CD4-positive, alpha-beta memory T cell (primary cell): ENCODE results near the gene CACNA1G. TPM values are rescaled to one million over a fixed set of nuclear protein-coding genes. Genes with fewer than 3 reads are reported as not detected.

Source experiments
- CTCF ChIA-PET: fragments of 350-600 bp; sonication (Branson Sonifier 250); formaldehyde crosslinking; loops from one replicate; lab custom pipeline; 2021; ENCODE audit warnings: inconsistent platforms; ENCODE audit not compliant: partially characterized antibody; lab: Charles Lee
- POLR2A ChIA-PET: fragments of 350-600 bp; sonication (Branson Sonifier 250); formaldehyde crosslinking; loops from one replicate; lab custom pipeline; 2021; ENCODE audit not compliant: partially characterized antibody; lab: Charles Lee
- DNase-seq, 5 donors: peaks; one replicate each; pipeline versions ENCODE4 v3.0.0 to v3.0.0-alpha.2; 2020 to 2022; ENCODE audit warnings: mixed read lengths in 1 of 5
- H3K27ac ChIP-seq: one replicate; pipeline ENCODE4 v1.7.0; 2013; ENCODE audit warnings: low read depth, low read length
- H3K27me3 ChIP-seq: 2 replicates; pipeline ENCODE4 v1.7.0; 2013; ENCODE audit warnings: mild to moderate bottlenecking, low read length, moderate library complexity; ENCODE audit not compliant: insufficient read depth
- H3K36me3 ChIP-seq: 2 replicates; pipeline ENCODE4 v1.7.0; 2013; ENCODE audit warnings: mild to moderate bottlenecking, low read length, moderate library complexity; ENCODE audit not compliant: insufficient read depth
- H3K4me1 ChIP-seq: 2 replicates; pipeline ENCODE4 v1.7.0; 2013; ENCODE audit warnings: mild to moderate bottlenecking, low read length, moderate library complexity; ENCODE audit not compliant: insufficient read depth
- H3K4me3 ChIP-seq, 2 donors: one replicate each; pipeline ENCODE4 v1.7.0; 2013; ENCODE audit warnings: low read length in 2 of 2, mild to moderate bottlenecking in 1 of 2
- H3K9me3 ChIP-seq, 2 donors: one replicate each; pipeline ENCODE4 v1.7.0; 2013; ENCODE audit warnings: low read length in 2 of 2, control low read depth in 1 of 2; ENCODE audit not compliant: control insufficient read depth in 1 of 2
- H3K27ac Mint-ChIP-seq, 7 donors: one replicate each; pipeline ENCODE4 v1.8.0; 2020 to 2021; ENCODE audit warnings: mixed read lengths in 7 of 7, mild to moderate bottlenecking in 6 of 7, inconsistent platforms in 3 of 7, moderate library complexity in 3 of 7
- H3K27me3 Mint-ChIP-seq, 2 donors: one replicate each; pipeline ENCODE4 v1.8.0; 2020 to 2021; ENCODE audit warnings: mixed read lengths in 2 of 2
- H3K36me3 Mint-ChIP-seq, 2 donors: one replicate each; pipeline ENCODE4 v1.8.0; 2020 to 2021; ENCODE audit warnings: mixed read lengths in 2 of 2, inconsistent platforms in 1 of 2, mild to moderate bottlenecking in 1 of 2
- H3K4me1 Mint-ChIP-seq, 4 donors: one replicate each; pipeline ENCODE4 v1.8.0; 2020 to 2021; ENCODE audit warnings: mixed read lengths in 4 of 4, mild to moderate bottlenecking in 1 of 4
- H3K4me3 Mint-ChIP-seq, 8 donors: one replicate each; pipeline ENCODE4 v1.8.0; 2020 to 2021; ENCODE audit warnings: mixed read lengths in 8 of 8, mild to moderate bottlenecking in 7 of 8, moderate library complexity in 6 of 8, inconsistent platforms in 3 of 8
- H3K9me3 Mint-ChIP-seq, 8 donors: one replicate each; pipeline ENCODE4 v1.8.0; 2020 to 2021; ENCODE audit warnings: mixed read lengths in 8 of 8, mild to moderate bottlenecking in 5 of 8, inconsistent platforms in 3 of 8, moderate library complexity in 1 of 8
- intact Hi-C: fragments of 100-400 bp; cut with micrococcal nuclease; formaldehyde crosslinking; loops from one replicate; pipeline ENCODE4 v1.15.1; 2023
- polyA plus RNA-seq, 2 donors: library from polyadenylated mRNA; unstranded; fragments of 300-500 nt; fragmentation: Illumina TruSeq; gene quantifications; one replicate each; pipeline ENCODE4 v1.2.3, GENCODE V29; 2021
- total RNA-seq, 2 experiments: library from RNA; stranded (reverse); gene quantifications; one replicate each; pipeline ENCODE4 v1.2.3, GENCODE V29; 2021

CACNA1G gene
- total and polyA plus RNA-seq, 4 experiments from 2014 or later: not detected

DNA sequence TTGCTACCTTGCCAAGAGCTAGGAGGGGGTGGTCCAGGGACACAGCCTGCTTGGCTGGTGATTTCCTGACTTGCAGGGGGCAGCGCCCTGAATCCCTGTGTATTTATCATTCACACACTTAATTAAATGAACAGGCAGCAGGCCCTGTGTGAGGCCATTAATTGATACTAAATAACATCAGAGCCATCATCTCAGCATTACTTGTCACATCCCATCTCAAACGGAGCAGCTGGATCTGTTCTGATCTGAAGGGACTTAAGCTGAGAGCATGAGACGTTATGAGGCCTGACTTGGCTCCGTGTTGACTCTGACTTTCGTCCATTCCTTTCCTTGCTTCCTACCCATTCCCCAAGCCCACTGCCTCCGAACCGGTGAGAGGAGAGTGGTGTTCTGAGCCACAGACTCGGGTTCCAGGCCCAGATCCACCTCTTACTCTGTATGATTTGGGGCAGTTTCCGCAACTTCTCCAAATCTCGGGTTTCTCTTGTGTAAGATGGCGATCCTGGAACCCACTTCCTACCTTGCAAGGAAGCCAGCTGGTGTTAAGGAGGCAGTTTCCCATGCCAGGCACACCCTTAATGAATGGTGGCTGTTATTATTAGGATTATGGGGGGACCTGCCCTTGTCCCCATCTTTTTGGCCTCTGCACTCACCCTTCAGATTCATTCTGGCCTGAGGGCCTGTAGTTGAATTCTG lies 33.8 kb downstream of the CACNA1G start:
- Mint-ChIP-seq H3K9me3 (no peaks in the 10 kb centered on the region), H3K4me1 (no peaks in the 10 kb centered on the region), H3K27me3 (peaks cover 0 to 9% of the 10 kb centered on the region in 2 donors), H3K4me3 (no peak overlapping the region), H3K36me3 (no peaks in the 10 kb centered on the region), H3K27ac (peak overlapping the region in 1 of 7 donors; percentile 52)
- Histone ChIP-seq H3K27ac (no peak overlapping the region), H3K4me1 (no peaks in the 10 kb centered on the region), H3K9me3 (no peaks in the 10 kb centered on the region), H3K36me3 (no peaks in the 10 kb centered on the region), H3K4me3 (no peak overlapping the region), H3K27me3 (no peaks in the 10 kb centered on the region)
- intact Hi-C loops: no loop called here
- POLR2A ChIA-PET: no interaction called here
- no peak for DNase-seq
- CTCF ChIA-PET: no interaction called here

DNA sequence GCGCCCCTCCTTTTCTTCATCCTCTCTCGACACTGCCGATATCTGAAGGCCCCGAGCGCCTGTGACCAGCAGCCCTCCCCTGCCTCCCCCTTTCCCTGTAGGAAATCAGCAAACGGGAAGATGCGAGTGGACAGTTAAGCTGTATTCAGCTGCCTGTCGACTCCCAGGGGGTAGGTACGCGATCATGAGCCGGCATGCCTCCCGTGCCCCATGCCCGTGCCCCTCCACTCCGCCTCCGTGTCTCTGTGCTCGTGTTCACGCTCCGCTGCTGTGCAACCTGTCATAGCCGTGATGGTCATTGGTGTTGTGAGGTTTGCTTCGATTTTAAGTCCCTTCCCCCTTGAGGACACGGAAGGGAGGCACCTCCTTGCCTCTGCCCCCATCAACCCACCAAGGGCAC lies 34.4 kb downstream of the CACNA1G start:
- H3K36me3 ChIP-seq: no peaks in the 10 kb centered on the region
- intact Hi-C loops: no loop called here

DNA sequence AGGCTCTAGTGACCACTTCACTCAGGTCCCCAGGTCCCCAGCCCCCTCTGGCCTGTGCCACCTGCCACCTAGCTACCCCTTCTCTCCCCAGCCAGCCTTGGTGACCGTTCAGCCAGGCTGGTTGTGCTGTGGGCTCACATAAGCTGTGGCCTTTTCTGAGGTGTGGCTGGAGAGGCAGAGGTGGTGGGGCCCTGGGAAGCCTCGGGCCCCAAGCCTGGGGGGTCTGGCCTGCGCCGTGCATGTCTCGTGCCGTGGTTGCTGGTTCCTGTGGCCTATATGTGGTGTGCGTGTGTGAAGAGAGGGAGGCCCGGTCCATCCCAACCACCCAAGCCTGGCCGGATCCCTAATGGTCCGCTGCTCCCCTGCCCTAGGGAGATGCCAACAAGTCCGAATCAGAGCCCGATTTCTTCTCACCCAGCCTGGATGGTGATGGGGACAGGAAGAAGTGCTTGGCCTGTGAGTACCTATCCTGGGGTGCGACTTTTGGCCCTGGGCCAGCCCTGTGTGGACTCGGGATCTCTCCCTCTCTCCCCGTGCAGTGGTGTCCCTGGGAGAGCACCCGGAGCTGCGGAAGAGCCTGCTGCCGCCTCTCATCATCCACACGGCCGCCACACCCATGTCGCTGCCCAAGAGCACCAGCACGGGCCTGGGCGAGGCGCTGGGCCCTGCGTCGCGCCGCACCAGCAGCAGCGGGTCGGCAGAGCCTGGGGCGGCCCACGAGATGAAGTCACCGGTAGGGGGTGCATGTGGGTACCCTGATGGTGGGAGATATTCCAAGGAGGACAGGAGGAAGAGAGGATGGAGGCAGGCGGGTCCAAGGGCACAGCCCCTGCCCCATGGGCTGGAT lies 35.9 kb downstream of the CACNA1G start:
- Mint-ChIP-seq H3K4me3 (no peak overlapping the region), H3K27me3 (peaks cover 0 to 8% of the 10 kb centered on the region in 2 donors), H3K36me3 (no peaks in the 10 kb centered on the region), H3K9me3 (no peaks in the 10 kb centered on the region), H3K27ac (no peak overlapping the region), H3K4me1 (no peaks in the 10 kb centered on the region)
- Histone ChIP-seq H3K4me1 (no peaks in the 10 kb centered on the region), H3K36me3 (no peaks in the 10 kb centered on the region), H3K27ac (no peak overlapping the region), H3K4me3 (no peak overlapping the region), H3K27me3 (no peaks in the 10 kb centered on the region), H3K9me3 (no peaks in the 10 kb centered on the region)
- intact Hi-C loops: no loop called here
- ChIA-PET CTCF (no interaction called here), POLR2A (no interaction called here)
- no peak for DNase-seq

More for the DNA sequence above, 34.4 kb downstream of the CACNA1G start:
- H3K4me1 Mint-ChIP-seq: no peaks in the 10 kb centered on the region
- ChIA-PET CTCF (no interaction called here), POLR2A (no interaction called here)
- H3K27ac Mint-ChIP-seq: no peak overlapping the region
- no peak overlapping the region for H3K4me3 Mint-ChIP-seq
- H3K9me3 Mint-ChIP-seq: no peaks in the 10 kb centered on the region
- H3K27me3 ChIP-seq: no peaks in the 10 kb centered on the region
- H3K36me3 Mint-ChIP-seq: no peaks in the 10 kb centered on the region
- DNase-seq: no peak
- no peaks in the 10 kb centered on the region for H3K4me1 ChIP-seq
- H3K9me3 ChIP-seq: no peaks in the 10 kb centered on the region
- H3K4me3 ChIP-seq: no peak overlapping the region
- H3K27me3 Mint-ChIP-seq: peaks cover 0 to 8% of the 10 kb centered on the region in 2 donors
- H3K27ac ChIP-seq: no peak overlapping the region

DNA sequence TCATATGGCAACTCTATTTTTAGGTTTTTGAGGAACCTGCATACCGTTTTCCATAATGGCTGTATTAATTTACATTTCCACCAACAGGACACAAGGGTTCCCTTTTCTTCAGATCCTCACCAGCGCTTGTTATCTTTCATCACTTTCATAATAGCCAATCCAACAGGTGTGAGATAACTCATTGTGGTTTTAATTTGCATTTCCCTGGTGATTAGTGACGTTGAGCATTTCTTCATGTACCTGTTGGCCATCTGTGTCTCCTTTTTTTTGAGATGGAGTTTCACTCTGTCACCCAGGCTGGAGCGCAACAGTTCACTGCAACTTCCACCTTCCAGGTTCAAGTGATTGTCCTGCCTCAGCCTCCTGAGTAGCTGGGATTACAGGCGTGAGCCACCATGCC lies 38.0 kb downstream of the CACNA1G start:
- POLR2A ChIA-PET: no interaction called here
- intact Hi-C loops: no loop called here
- CTCF ChIA-PET: no interaction called here
- H3K9me3 ChIP-seq: no peaks in the 10 kb centered on the region
- Mint-ChIP-seq H3K9me3 (no peaks in the 10 kb centered on the region), H3K36me3 (no peaks in the 10 kb centered on the region), H3K4me1 (no peaks in the 10 kb centered on the region), H3K27me3 (peaks cover 5 to 12% of the 10 kb centered on the region in 2 donors), H3K4me3 (no peak overlapping the region), H3K27ac (peak overlapping the region in 1 of 7 donors; percentile 41)
- H3K4me3 ChIP-seq: no peak overlapping the region
- H3K36me3 ChIP-seq: no peaks in the 10 kb centered on the region
- no peak for DNase-seq
- H3K27me3 ChIP-seq: no peaks in the 10 kb centered on the region
- H3K27ac ChIP-seq: no peak overlapping the region
- H3K4me1 ChIP-seq: no peaks in the 10 kb centered on the region

DNA sequence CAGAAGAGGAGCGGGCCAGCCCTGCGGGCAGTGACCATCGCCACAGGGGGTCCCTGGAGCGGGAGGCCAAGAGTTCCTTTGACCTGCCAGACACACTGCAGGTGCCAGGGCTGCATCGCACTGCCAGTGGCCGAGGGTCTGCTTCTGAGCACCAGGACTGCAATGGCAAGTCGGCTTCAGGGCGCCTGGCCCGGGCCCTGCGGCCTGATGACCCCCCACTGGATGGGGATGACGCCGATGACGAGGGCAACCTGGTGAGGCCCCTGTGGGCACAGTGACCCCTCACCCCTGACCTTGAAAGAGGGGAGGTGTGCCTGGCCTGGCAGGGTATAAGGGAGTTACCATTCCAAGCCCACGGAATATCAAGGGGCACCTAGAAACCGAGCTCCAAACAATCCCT lies 39.1 kb downstream of the CACNA1G start:
- no peaks in the 10 kb centered on the region for H3K36me3 Mint-ChIP-seq
- no peak overlapping the region for H3K4me3 Mint-ChIP-seq
- Histone ChIP-seq H3K27ac (no peak overlapping the region), H3K27me3 (no peaks in the 10 kb centered on the region), H3K4me3 (no peak overlapping the region), H3K9me3 (no peaks in the 10 kb centered on the region), H3K4me1 (no peaks in the 10 kb centered on the region), H3K36me3 (no peaks in the 10 kb centered on the region)
- H3K9me3 Mint-ChIP-seq: no peaks in the 10 kb centered on the region
- POLR2A ChIA-PET: no interaction called here
- H3K27me3 Mint-ChIP-seq: peaks cover 5 to 16% of the 10 kb centered on the region in 2 donors
- no peak overlapping the region for H3K27ac Mint-ChIP-seq
- CTCF ChIA-PET: no interaction called here
- no peaks in the 10 kb centered on the region for H3K4me1 Mint-ChIP-seq
- DNase-seq: no peak
- intact Hi-C loops: no loop called here

DNA sequence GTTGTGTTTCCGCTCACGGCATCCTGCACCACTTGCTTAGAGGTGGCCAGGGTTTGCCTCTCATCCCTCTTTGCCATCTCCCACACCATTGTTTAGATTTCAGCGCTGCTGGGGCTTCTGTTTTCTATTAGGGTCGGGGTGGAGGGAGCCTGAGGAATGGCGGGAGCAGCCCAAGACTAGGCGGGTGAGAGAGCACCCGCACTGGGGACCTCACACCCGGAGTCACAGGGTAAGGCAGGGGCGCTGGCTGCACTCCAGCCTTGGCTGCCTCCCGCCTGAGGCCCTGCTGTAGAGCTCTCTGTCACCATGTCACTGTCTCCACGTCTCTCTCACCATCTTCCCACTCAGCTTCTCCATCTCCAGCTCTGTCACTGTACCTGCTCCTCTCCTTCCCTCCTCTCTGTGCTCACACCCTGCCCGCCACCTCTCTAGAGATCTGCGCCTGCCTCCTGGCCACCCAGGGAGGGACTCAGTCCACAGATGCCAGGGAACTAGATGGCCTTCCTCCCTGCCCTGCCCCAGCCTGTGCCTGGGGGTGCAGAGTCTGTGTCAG lies 41.4 kb downstream of the CACNA1G start:
- ChIA-PET POLR2A (no interaction called here), CTCF (no interaction called here)
- H3K27me3 ChIP-seq: no peaks in the 10 kb centered on the region
- Mint-ChIP-seq H3K36me3 (no peaks in the 10 kb centered on the region), H3K27me3 (peaks cover 15 to 27% of the 10 kb centered on the region in 2 donors), H3K4me1 (no peaks in the 10 kb centered on the region), H3K4me3 (no peak overlapping the region), H3K27ac (no peak overlapping the region), H3K9me3 (no peaks in the 10 kb centered on the region)
- H3K36me3 ChIP-seq: no peaks in the 10 kb centered on the region
- intact Hi-C loops: no loop called here
- no peaks in the 10 kb centered on the region for H3K4me1 ChIP-seq
- H3K4me3 ChIP-seq: no peak overlapping the region
- no peak for DNase-seq
- no peak overlapping the region for H3K27ac ChIP-seq
- H3K9me3 ChIP-seq: no peaks in the 10 kb centered on the region

DNA sequence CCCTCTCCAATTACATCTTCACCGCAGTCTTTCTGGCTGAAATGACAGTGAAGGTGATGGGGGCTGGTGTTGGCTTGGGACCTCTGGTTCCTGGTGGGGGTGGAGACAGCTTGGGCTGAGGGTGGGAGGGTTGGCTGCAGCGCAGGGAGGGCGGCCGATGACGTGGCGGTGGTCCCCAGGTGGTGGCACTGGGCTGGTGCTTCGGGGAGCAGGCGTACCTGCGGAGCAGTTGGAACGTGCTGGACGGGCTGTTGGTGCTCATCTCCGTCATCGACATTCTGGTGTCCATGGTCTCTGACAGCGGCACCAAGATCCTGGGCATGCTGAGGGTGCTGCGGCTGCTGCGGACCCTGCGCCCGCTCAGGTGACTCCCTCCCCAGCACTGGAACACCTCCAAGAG lies 42.3 kb downstream of the CACNA1G start:
- Mint-ChIP-seq H3K9me3 (no peaks in the 10 kb centered on the region), H3K36me3 (no peaks in the 10 kb centered on the region), H3K4me3 (no peak overlapping the region), H3K27me3 (peaks cover 19 to 29% of the 10 kb centered on the region in 2 donors), H3K4me1 (no peaks in the 10 kb centered on the region), H3K27ac (no peak overlapping the region)
- H3K36me3 ChIP-seq: no peaks in the 10 kb centered on the region
- ChIA-PET POLR2A (no interaction called here), CTCF (no interaction called here)
- H3K27ac ChIP-seq: no peak overlapping the region
- DNase-seq: no peak
- H3K4me3 ChIP-seq: no peak overlapping the region
- no peaks in the 10 kb centered on the region for H3K27me3 ChIP-seq
- H3K9me3 ChIP-seq: no peaks in the 10 kb centered on the region
- H3K4me1 ChIP-seq: no peaks in the 10 kb centered on the region
- intact Hi-C loops: no loop called here
